GM18519 (cell line): ENCODE measurements around the gene ACTR3C.

Experiments used
- ATAC-seq: cut with Tn5 transposase; IDR thresholded peaks from one replicate; pipeline ENCODE4 v1.9.1; 2021; ENCODE audit warnings: mild to moderate bottlenecking, moderate library complexity; ENCODE audit not compliant: unreplicated experiment, low FRiP score

Gene ACTR3C

DNA sequence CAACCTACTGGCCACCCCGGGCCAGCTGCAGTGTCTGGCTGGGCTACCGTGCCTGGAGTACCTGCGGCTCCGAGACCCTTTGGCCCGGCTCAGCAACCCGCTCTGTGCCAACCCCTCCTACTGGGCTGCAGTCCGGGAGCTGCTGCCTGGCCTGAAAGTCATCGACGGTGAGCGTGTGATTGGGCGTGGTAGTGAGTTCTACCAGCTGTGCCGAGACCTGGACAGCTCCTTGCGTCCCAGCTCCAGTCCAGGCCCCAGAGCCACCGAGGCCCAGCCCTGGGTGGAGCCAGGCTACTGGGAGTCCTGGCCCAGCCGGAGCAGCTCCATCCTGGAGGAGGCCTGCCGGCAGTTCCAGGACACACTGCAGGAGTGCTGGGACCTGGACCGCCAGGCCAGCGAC lies 13.8 kb upstream of the ACTR3C start:
- ATAC-seq = no peak

GRCh38 chr7:150336746-150337145 lies 13.4 kb upstream of the ACTR3C start:
- no peak for ATAC-seq

GRCh38 chr7:150335774-150336112 lies 12.4 kb upstream of the ACTR3C start:
- no peak for ATAC-seq

DNA sequence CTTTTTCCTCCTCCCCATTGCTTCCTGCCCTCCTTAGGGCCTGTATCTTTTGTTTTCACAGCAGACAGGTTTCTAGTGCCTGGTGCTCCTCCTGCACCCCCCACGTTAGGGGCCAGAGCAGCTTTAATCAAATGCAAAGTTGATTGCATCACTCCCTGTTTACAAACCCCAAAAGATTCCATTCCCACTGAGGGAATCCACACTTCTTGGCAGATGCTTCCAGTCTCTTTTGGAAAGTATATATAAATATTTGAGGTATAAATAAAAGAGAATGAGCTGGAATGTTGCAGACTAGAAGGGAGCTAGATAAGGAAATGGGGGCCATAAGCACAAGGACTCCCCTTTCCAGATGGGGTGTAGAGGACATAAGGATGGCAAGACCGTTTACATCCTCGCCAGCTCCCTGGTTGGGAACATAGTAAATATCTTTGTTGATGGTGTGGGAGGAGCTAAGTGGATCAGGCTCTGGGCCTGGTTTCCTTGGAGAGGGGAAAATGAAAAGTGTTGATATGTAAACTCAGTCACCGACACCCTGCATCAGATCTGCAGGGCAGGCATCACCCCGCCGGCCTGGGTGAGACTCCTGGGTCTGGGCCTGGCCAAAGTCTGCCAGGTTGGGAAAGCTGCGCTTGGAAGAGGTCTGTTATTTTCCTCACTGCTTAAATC lies 11.9 kb upstream of the ACTR3C start:
- ATAC-seq = no peak

DNA sequence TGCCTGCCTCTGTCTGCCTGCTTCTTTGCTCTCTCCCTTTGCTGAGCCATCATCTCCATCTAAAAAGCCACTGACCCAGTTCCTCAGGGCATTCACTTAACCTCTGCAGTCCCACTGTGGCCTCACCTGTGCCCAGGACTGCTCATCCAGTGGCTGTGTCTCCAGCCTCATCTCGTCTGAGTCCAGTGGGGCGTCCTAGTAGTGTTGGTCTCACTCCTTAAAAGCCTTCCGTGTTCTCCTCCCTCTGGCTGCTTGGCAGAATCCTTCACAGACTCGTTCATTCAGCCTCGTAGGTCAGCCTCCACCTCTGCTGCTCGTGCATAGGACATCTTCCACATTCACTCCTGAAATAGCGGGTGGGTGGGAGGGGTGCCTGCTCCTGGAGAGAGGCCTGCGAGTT lies 10.8 kb upstream of the ACTR3C start:
- ATAC-seq = no peak

GRCh38 chr7:150333659-150334058 lies 10.3 kb upstream of the ACTR3C start:
- no peak for ATAC-seq

DNA sequence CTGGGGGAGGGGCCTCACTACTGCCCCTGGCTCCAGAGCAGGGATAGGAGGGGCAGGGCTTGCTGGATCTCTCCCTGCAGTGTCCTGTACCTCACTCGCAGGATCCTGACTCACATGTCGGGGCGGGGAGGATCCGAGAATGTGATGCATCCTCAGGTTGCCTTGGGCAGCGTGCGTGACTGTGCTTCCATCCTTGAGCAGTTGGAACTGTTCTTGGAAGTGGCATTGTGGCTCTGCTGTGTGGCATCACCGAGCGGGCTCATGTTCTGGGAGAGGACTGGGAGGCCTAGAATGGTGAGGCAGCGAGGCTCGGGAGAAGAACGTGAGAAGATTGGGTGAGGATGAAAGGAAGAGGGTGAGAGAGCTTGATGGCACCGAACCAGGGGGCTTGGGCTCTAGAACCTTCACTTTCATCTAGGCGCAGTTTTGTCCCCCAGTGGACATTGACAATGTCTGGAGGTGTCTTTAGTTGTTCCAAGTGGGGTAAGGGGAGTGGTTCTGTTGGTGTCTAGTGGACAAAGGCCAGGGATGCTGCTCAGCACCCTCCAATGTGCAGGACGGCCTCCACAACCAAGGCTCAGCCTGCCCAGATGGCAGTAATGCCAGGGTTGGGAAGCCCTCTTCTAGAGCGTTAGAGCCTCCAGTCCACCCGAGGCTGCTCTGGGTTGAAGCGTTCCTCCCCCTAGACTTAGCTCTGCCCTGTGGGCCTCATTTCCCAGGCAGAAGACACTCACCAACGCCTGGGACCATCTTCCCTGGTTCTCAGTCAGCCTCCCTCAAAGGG lies 9.7 kb upstream of the ACTR3C start:
- ATAC-seq = no peak

- no peak for ATAC-seq
These were observed 7.0 kb upstream of the ACTR3C start for GRCh38 chr7:150330211-150330885.

- ATAC-seq = no peak
These were observed 6.2 kb upstream of the ACTR3C start for GRCh38 chr7:150329331-150330120.

DNA sequence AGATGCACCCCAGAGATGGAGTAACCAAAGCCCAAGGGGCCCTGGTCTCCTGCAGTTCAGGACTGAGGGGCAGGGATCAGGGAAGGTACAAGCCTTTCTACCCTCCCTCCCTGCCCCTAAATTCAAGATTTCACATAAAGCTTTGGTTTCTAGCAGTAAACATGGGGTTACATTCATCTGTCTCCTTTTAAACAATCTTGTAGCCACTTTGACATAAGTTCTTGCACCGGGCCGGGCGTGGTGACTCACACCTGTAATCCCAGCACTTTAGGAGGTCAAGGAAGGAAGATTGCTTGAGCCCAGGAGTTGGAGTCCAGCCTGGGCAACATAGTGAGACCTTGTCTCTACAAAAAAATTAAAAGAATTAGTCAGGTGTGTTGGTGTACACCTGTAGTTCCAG lies 4.0 kb upstream of the ACTR3C start:
- ATAC-seq = no peak

GRCh38 chr7:150326657-150327268 lies 3.4 kb upstream of the ACTR3C start:
- ATAC-seq = no peak

- ATAC-seq = no peak
These were observed 2.6 kb upstream of the ACTR3C start for GRCh38 chr7:150325901-150326300.

DNA sequence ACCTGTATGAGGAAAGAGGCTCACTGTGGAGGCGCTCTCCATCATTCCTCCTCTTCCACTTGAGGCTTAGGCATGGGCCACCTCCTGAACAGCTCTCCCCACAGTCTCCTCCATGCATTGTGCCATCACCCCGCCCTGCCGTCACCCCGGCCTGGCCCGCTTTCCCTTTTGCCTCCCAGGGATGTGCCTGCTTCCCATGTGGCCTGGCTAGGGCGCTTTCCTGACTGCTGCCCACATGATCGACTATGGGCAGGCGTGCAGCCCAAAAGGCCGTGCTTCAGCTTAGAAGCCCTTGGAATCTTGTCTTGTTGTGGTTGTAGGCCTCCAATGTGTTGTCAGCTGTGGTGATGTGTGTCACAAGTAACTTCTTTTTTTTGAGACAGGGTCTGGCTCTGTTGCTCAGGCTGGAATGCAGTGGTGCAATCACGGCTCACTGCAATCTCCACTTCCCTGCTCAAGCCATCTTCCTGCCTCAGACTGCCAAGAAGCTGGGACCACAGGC lies 1.8 kb upstream of the ACTR3C start:
- no peak for ATAC-seq

- ATAC-seq = no peak
These were observed 1.1 kb upstream of the ACTR3C start for GRCh38 chr7:150324373-150324961.

DNA sequence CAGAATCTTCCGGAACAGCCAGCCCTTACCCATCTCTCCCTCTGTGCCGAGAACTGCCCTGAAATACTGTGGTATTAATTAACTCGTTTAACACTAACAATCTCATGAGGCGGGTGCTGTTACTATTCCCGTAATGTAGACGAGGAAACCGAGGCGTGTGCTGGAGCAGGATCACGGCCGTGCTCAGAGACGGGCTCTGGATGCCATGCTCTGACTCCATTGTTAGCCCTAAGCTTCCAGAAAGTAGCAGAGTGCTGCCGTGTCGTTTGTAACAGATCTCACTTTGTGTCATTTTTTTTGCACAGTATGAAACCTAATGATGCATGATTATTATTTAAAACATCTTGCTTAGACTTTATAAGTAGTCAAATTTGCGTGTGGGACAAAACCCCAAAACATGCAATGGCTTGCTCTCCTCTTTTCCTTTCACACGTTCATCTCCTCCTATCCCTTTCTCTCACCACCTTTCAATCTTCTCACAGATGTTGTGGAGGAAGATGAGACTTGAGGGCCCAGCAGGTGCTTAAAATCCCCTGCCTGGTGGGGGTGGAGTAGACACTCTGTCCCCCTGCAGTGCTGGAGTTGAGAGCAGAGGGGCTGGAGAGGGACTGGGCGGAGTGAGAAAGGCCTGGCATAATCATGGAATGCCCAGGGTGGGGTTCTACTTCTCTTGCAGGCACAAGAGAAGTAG lies 482 bp upstream of the ACTR3C start:
- no peak for ATAC-seq

GRCh38 chr7:150322114-150322832 lies 1.1 kb downstream of the ACTR3C start:
- ATAC-seq = no peak

GRCh38 chr7:150321788-150322113 lies 1.6 kb downstream of the ACTR3C start:
- no peak for ATAC-seq

- no peak for ATAC-seq
These were observed 5.4 kb downstream of the ACTR3C start for GRCh38 chr7:150317748-150318444.
